ENCODE results near the gene GAL.

Gene GAL

DNA sequence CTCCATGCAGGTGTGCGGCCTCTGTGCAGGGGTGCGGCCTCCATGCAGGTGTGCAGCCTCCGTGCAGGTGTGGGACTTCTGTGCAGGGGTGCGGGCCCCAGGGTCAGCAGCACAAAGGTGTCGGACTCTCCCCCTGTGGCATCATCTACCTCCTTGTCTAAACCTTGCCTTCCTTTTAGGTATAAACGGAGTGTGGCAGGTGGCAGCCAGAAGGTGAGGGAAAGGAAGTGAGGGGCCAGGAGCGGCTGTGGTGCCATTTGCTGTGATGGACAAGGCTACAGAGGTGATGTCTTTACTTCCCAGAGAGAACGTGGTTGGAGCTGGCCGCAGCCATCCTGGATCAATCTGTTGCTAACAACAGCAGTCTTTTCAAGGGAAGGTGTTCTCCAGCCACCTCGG lies 9.1 kb downstream of the GAL start:
- DNase-seq (ENCODE audit: low read depth), result no peak
- no peak overlapping the region for H3K4me3 ChIP-seq (ENCODE audit: low read depth, low read length)

DNA sequence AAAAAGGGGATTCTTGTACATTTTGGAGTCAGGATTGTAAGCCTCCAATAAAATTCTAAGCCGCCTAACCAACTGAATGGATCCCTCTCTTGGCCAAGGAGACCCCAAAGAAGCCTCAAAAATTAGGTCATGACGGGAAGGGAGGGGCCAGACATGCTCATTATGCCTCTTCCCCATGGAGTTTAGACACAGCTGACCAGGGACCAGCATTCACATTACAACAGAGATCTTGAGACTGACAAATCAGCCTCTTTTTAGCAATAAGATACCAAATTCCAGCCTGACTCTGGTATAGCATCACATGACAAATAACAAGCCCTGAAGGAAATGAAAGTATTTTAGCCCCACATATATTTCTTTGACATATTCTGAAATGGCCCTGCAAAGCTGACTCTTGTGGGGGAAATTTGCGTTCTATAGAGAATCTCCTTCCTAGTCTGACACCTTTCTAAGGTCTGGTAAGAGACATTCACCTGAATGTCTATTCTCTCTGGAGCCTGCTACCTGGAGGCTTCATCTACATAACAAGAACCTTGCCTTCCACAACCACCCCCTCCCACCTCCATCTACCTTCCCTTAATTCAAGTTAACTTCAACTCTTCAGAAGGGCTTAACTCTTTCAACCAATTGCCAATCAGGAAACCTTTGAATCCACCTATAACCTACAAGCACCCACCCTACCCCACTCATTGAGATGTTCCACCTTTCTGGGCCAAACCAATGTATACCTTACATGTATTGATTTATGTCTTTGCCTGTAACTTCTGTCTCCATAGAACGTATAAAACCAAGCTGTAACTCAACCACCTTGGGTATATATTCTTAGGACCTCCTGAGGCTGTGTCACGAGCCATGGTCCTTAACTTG lies 10.3 kb downstream of the GAL start:
- no peak for DNase-seq (ENCODE audit: low read depth)
- H3K4me3 ChIP-seq (ENCODE audit: low read depth, low read length), result no peak overlapping the region

DNA sequence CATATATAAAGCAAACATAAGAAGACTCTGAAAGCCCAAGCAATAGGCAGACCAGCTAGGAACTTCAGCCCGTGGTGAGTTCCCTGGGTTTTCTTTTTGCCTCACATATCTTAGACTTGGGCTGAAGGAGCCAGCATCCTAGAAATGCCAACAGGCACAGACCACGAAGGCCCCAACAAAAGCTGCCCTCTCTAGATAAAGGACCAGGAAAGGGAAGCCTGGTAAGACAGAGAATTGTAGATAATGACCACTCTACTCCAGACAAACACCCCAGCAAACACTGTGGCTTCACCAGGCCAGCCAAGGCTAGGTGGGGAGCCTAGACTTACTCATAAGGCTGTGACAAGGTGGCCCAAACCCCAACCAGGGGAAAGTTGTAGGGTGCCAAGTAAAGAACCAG lies 11.2 kb downstream of the GAL start:
- no peak for DNase-seq (ENCODE audit: low read depth)
- H3K4me3 ChIP-seq (ENCODE audit: low read depth, low read length), result no peak overlapping the region

DNA sequence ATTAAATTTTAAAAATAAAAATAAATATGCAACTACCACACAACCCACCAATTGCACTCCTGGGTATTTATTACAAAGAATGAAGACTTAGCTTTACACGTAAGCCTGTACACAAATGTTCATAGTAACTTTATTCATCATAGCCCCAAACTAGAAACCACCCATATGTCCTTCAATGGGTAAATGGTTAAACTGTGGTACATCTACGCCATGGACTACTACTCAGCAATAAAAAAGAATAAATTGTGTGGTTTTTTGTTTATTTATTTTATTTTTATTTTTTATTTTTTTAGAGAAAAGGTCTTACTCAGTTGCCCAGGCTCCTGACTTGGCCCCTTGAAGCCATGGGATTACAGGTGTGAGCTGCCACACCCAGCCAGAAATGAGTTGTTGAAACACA lies 14.6 kb downstream of the GAL start:
- no peak for DNase-seq (ENCODE audit: low read depth)
- no peak overlapping the region for H3K4me3 ChIP-seq (ENCODE audit: low read depth, low read length)

DNA sequence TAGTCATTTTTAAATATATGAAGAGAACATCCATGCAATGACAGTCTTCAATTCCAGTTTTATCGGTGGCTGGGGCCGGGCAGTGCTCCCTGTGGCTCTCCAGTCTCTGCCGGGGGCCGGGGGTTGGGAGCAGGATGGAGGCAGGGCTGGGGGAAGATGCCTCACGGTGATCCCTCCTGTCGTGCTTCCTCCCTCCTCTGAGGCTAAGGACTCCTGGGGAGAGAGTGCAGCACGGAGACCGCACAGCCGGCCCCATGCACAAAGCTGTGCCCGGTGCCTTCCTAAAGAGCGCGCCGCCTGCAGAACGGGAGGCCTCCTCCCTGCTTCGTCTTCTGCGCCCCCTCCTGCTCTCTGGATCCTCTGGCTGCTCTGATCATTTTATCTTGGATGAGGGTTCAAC lies 20.5 kb downstream of the GAL start:
- no peak overlapping the region for H3K4me3 ChIP-seq (ENCODE audit: low read depth, low read length)
- DNase-seq (ENCODE audit: low read depth), result no peak

DNA sequence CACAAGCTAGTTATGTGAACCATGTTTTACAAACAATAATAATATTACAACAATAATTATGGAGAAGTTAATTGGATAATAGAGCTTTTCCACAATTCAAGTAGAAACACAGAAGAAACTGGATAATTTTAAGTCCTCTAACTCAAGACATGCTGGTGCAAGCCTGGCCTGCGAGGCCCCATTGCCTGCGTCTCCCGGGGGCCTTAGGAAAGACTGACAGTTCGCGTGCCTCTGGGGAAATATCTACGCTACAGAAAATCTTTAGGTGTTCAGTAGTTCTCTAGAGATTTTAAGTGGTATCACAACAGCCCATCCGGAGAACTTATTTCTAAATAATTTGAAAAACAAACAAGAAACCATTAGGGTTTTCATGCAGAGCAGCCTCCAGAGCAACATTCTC lies 23.2 kb downstream of the GAL start:
- H3K4me3 ChIP-seq (ENCODE audit: low read depth, low read length), result no peak overlapping the region
- no peak for DNase-seq (ENCODE audit: low read depth)

DNA sequence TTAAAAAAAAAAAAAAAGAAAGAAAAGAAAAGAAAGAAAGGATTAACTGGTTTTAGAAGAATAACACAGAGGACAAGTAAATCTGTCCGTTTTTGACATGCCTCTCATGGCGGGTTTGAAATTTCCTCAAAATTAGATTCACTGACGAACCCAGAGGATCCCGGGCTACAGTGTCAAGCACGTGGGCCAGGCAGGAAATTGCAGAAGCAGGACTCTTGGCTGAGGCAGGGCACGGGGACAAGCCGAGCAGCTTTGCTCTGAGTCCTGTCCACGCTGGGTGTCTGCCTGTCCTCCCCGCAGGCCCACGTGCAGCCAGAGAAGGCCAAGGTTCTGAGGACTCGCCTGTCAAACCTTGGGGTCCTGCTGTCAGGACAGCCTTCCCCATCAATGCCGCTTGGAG lies 24.7 kb downstream of the GAL start:
- DNase-seq (ENCODE audit: low read depth), result no peak
- no peak overlapping the region for H3K4me3 ChIP-seq (ENCODE audit: low read depth, low read length)

DNA sequence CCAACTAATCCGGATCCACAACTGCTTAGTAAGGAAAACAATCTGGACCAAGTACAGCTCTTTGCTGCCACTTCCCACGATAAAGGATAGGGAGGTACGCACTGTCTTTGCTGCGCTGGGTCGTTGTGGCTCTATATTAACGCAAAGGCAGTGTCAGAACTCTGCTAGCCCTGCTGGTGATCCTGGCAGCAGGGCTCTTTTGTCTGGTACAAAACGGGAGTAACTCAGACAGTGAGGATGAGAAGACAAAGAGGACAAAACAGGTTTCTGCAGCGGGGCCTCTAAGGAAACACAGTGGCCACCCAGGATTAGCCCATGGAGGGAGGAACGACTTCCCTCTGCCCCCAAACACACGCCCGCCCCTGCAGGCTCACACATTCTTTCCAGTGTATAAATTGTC lies 26.1 kb downstream of the GAL start:
- no peak overlapping the region for H3K4me3 ChIP-seq (ENCODE audit: low read depth, low read length)
- no peak for DNase-seq (ENCODE audit: low read depth)

DNA sequence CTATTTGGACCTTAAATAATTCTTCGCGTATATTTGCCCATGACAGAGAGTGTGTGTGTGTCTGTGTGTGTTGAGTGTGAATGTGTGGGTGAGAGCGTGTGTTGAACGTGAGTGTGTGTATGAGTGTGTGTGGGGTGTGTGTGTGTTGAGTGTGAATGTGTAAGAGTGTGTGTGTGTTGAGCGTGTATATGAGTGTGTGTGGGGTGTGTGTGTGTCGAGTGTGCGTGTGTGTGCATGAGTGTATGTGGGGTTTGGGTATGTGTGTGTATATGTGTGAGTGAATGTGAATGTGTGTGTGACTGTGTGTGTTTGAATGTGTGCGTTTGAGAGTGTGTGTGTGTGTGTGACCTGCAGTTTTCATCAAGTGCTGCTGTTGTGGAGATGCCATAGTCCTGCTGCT lies 26.8 kb downstream of the GAL start:
- no peak overlapping the region for H3K4me3 ChIP-seq (ENCODE audit: low read depth, low read length)
- DNase-seq (ENCODE audit: low read depth), result no peak

DNA sequence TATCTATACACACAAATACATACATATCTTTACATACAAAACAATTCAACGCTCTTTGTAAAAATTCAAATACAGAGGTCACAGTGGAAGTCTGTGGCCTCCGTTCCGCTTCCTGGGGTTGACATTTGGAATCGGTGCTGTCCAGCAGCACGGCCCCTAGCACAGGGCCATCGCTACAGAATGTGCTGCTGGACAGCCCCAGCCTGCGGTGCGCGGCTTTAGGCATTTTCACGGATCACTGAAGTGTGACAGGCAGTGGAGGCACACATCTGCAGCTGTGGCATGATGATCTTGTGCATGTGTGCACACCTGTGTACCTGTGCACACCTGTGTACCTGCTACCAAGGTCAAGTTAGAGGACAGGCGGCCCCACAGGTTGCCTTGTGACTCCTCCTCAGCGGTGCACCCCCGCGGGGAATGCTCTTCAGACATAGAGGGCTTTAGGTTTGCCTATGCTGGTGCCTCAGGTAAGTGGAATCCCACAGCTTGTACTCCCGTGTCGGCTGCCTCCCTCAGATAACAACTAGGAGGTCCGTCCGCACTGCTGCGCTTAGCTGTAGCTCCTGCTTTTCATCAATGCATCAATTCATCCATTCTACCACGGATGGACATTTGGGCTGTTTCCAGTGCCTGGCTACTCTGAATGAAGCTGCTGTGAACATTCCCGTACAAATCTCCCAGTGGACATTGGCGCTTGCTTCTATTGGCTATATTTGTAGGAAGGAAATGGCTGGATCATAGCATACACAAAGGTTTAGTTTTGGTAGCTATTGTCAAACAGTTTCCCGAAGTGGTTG lies 29.9 kb downstream of the GAL start:
- DNase-seq (ENCODE audit: low read depth), result no peak
- no peak overlapping the region for H3K4me3 ChIP-seq (ENCODE audit: low read depth, low read length)

DNA sequence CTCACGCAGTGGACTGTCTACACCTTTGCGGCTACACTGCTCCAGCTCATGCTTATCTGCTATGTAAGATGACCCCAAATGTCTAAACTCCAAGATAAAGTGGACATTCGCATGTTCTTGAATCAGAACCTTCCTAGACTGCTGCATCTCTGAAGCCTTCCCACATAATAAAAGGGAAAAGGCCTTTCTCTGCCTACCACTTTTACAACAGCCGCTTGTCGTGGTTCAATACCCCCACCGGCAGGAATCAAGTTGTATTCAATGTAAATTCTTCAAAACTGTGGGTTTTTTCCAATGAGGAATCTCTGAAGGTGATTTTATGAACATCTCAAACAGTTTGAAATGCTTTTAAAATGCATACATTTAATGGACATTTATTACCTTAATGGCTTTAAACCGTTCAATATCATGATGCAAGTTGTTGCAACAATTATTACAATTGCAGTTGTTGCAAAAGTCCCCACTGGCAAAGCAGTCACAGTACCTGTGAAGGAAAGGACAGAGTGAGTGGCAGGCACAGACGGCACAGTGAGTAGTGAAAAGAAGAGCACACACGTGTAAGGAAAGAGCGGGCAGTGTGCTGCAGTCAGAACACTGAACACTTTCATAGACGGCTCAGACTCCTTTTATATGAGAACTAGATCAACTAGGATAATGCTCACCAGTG lies 31.2 kb downstream of the GAL start:
- DNase-seq (ENCODE audit: low read depth), result no peak
- H3K4me3 ChIP-seq (ENCODE audit: low read depth, low read length), result no peak overlapping the region

DNA sequence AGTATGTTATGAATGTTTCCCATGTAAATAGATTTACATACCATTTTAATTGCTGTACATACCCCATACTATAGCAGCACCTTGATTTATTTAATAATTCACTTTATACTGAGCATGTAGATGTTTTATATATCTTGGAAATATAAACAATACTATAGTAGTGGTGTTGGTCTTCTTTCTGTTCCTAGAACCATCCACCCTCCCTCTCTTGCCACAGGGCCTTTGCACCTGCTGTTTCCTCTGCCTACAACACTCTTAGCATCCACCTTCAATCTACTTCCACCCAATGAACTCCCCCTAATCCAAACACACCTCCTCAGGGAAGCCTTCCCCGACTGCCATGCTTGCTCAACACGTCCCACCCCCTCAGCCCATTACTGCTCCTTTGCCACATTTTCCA lies 36.7 kb downstream of the GAL start:
- DNase-seq (ENCODE audit: low read depth), result no peak
- H3K4me3 ChIP-seq (ENCODE audit: low read depth, low read length), result no peak overlapping the region

DNA sequence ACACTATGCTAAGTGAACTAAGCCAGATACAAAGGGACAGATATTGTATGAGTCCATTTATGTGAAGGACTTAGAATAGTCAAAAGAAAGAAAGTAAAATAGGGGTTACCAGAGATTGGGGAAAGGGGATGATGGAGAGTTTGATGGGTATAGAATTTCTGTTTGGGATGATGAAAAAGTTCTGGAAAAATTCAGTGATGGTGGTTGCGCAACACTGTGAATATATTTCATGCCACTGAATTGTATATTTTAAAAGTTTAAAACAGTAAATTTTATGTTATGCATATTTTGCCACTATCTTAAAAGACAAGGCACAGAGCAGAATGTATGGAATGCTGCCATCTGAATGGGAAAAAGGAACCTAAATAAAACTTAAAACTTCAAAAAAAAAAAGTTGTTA lies 37.8 kb downstream of the GAL start:
- no peak for DNase-seq (ENCODE audit: low read depth)

DNA sequence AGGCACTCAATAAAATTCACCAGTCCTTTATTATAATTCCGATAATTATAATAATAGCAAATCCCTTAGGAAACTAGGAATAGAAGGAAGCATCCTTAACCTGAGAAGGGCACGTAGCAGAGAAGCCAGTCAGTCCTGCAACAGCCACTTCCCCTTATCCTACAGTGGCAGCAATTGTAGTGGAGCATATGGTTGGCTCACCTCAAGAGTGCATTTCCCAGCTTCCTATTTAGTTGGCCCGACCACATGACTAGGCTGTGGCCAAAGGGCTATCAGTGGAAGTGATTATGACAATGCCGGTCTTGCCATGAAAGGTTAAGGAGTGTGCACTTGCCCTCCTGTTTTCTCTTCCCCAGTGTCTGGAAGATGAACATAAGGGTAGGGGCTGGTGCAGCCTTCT lies 39.9 kb downstream of the GAL start:
- DNase-seq (ENCODE audit: low read depth), result no peak
- H3K4me3 ChIP-seq (ENCODE audit: low read depth, low read length), result no peak overlapping the region

More for the DNA sequence above, 37.8 kb downstream of the GAL start:
- H3K4me3 ChIP-seq (ENCODE audit: low read depth, low read length), result no peak overlapping the region

DNA sequence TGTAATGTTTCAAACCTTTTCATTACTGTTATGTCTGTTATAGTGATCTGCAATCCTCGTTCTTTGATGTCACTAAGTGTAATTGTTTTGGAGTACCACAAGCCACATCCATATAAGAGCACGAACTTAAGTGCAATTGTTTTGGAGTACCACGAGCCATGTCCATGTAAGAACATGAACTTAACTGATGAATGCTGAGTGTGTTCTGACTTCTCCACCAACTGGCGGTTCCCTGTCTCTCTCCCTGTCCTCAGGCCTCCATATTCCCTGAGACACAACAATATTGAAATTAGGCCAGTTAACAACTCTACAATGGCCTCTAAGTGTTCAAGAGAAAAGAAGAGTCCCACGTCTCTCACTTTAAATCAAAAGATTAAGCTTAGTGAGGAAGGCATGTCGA lies 43.4 kb downstream of the GAL start:
- no peak for DNase-seq (ENCODE audit: low read depth)
- no peak overlapping the region for H3K4me3 ChIP-seq (ENCODE audit: low read depth, low read length)

DNA sequence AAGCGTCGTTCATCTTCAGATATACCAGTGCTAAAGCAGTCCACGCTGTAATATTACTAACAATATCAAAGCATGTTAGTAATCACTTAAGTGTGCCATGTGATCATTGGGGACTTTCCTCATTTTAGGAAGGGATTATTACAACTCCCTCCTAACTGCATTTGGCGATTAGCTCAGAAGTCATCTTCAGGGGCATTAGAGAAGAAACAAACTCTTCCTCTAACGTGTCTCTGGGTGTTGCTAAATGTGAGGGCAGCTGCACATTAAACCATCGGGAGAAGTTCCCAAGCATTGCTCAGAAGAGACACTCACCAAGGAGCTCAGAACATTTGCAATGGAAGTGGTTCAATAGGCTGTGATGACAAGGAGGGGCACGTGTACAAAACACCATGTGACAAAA lies 49.8 kb downstream of the GAL start:
- H3K4me3 ChIP-seq (ENCODE audit: low read depth, low read length), result no peak overlapping the region
- DNase-seq (ENCODE audit: low read depth), result no peak

DNA sequence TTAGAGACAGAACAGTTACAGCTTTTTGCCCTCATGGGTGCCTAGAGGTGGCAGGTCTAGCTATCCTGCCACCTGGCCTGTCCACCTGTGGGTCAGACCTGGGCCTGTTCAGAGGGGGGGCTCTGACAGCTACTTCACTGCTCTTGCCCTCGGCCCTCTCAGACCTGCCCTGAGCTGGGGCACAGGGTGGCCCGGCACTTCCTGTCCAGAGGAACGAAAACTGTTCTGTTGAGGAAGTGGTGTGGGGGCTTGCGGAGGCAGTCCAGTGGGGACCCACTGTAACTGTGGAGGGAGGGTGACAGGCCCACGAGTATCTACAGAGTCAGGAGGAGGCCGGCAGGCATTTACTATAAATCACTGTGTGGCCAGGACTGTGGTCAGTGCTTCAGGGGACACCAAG lies 50.8 kb downstream of the GAL start:
- DNase-seq (ENCODE audit: low read depth), result no peak
- H3K4me3 ChIP-seq (ENCODE audit: low read depth, low read length), result no peak overlapping the region

DNA sequence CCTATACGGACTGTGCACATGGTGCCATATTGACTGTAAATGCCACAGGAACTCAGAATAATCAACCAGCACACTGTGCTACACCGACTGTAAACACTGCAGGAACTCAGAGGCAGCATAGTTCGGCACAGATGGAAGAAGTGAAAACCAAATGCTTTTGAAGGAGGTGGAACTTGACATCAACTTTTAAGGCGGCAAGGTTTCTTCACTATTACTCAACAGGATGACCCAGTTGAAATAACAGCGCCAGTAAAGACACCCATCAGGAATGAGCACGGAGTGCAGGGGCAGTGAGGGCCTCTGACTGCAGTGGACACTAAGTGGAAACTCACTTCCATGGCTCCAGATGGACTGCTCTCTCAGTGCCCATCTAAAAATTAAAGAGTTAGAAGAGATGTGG lies 51.3 kb downstream of the GAL start:
- no peak for DNase-seq (ENCODE audit: low read depth)
- H3K4me3 ChIP-seq (ENCODE audit: low read depth, low read length), result no peak overlapping the region
